ENCODE data around the gene NANOS2.

The NANOS2 gene

GRCh38 chr19:45929247-45929646 lies 14.7 kb upstream of the NANOS2 start:
- H2AFZ ChIP-seq (ENCODE audit: low read length, unreplicated experiment): no peak overlapping the region
- H3K4me3 ChIP-seq (ENCODE audit: low read depth, low read length): no peak overlapping the region
- H3K4me1 ChIP-seq (ENCODE audit: control insufficient read depth, insufficient read depth, low read length, unreplicated experiment): no peaks in the 10 kb centered on the region
- H3K27ac ChIP-seq (ENCODE audit: low read depth, low read length): no peak overlapping the region
- no peaks in the 10 kb centered on the region for H3K79me2 ChIP-seq (ENCODE audit: control insufficient read depth, insufficient read depth, low read length, unreplicated experiment)
- H3K27me3 ChIP-seq (ENCODE audit: insufficient read depth, low read length): peaks cover 4% of the 10 kb centered on the region
- H3K36me3 ChIP-seq (ENCODE audit: insufficient read depth, low read length): no peaks in the 10 kb centered on the region

GRCh38 chr19:45927565-45928261 lies 13.1 kb upstream of the NANOS2 start:
- H3K36me3 ChIP-seq (ENCODE audit: insufficient read depth, low read length): no peaks in the 10 kb centered on the region
- H3K27me3 ChIP-seq (ENCODE audit: insufficient read depth, low read length): no peaks in the 10 kb centered on the region; the same call in 1 of the 2 replicates

GRCh38 chr19:45924891-45925447 lies 10.4 kb upstream of the NANOS2 start:
- H3K4me1 ChIP-seq (ENCODE audit: control insufficient read depth, insufficient read depth, low read length, unreplicated experiment): no peaks in the 10 kb centered on the region
- no peak overlapping the region for H3K27ac ChIP-seq (ENCODE audit: low read depth, low read length)
- H3K27me3 ChIP-seq (ENCODE audit: insufficient read depth, low read length): no peaks in the 10 kb centered on the region
- H3K36me3 ChIP-seq (ENCODE audit: insufficient read depth, low read length): no peaks in the 10 kb centered on the region
- H2AFZ ChIP-seq (ENCODE audit: low read length, unreplicated experiment): no peak overlapping the region
- no peak overlapping the region for H3K4me3 ChIP-seq (ENCODE audit: low read depth, low read length)
- H3K79me2 ChIP-seq (ENCODE audit: control insufficient read depth, insufficient read depth, low read length, unreplicated experiment): no peaks in the 10 kb centered on the region

More at GRCh38 chr19:45927565-45928261, 13.1 kb upstream of the NANOS2 start:
- Histone ChIP-seq H3K4me3 (ENCODE audit: low read depth, low read length) (peak overlapping the region; percentile 75), H2AFZ (ENCODE audit: low read length, unreplicated experiment) (peak overlapping the region; percentile 60), H3K4me1 (ENCODE audit: control insufficient read depth, insufficient read depth, low read length, unreplicated experiment) (no peaks in the 10 kb centered on the region), H3K79me2 (ENCODE audit: control insufficient read depth, insufficient read depth, low read length, unreplicated experiment) (no peaks in the 10 kb centered on the region), H3K27ac (ENCODE audit: low read depth, low read length) (no peak overlapping the region)

- H3K36me3 ChIP-seq (ENCODE audit: insufficient read depth, low read length): no peaks in the 10 kb centered on the region
- H3K79me2 ChIP-seq (ENCODE audit: control insufficient read depth, insufficient read depth, low read length, unreplicated experiment): no peaks in the 10 kb centered on the region
- H3K4me3 ChIP-seq (ENCODE audit: low read depth, low read length): no peak overlapping the region
- H3K4me1 ChIP-seq (ENCODE audit: control insufficient read depth, insufficient read depth, low read length, unreplicated experiment): no peaks in the 10 kb centered on the region
- H2AFZ ChIP-seq (ENCODE audit: low read length, unreplicated experiment): no peak overlapping the region
- H3K27me3 ChIP-seq (ENCODE audit: insufficient read depth, low read length): 0 out of 2 replicates have a peak, but pooled peaks cover 4% of the 10 kb centered on the region
- H3K27ac ChIP-seq (ENCODE audit: low read depth, low read length): no peak overlapping the region
Observed at GRCh38 chr19:45922281-45922680, 7.7 kb upstream of the NANOS2 start.

GRCh38 chr19:45920458-45920857 lies 5.9 kb upstream of the NANOS2 start:
- no peaks in the 10 kb centered on the region for H3K36me3 ChIP-seq (ENCODE audit: insufficient read depth, low read length)
- H3K4me3 ChIP-seq (ENCODE audit: low read depth, low read length): no peak overlapping the region
- no peak overlapping the region for H2AFZ ChIP-seq (ENCODE audit: low read length, unreplicated experiment)
- no peaks in the 10 kb centered on the region for H3K79me2 ChIP-seq (ENCODE audit: control insufficient read depth, insufficient read depth, low read length, unreplicated experiment)
- H3K4me1 ChIP-seq (ENCODE audit: control insufficient read depth, insufficient read depth, low read length, unreplicated experiment): no peaks in the 10 kb centered on the region
- H3K27ac ChIP-seq (ENCODE audit: low read depth, low read length): no peak overlapping the region
- 0 out of 2 replicates have a peak, but pooled peaks cover 5% of the 10 kb centered on the region for H3K27me3 ChIP-seq (ENCODE audit: insufficient read depth, low read length)

GRCh38 chr19:45919678-45920077 lies 5.1 kb upstream of the NANOS2 start:
- Histone ChIP-seq H2AFZ (ENCODE audit: low read length, unreplicated experiment) (no peak overlapping the region), H3K79me2 (ENCODE audit: control insufficient read depth, insufficient read depth, low read length, unreplicated experiment) (no peaks in the 10 kb centered on the region), H3K36me3 (ENCODE audit: insufficient read depth, low read length) (no peaks in the 10 kb centered on the region), H3K27me3 (ENCODE audit: insufficient read depth, low read length) (0 out of 2 replicates have a peak, but pooled peaks cover 5% of the 10 kb centered on the region), H3K4me1 (ENCODE audit: control insufficient read depth, insufficient read depth, low read length, unreplicated experiment) (no peaks in the 10 kb centered on the region), H3K27ac (ENCODE audit: low read depth, low read length) (no peak overlapping the region), H3K4me3 (ENCODE audit: low read depth, low read length) (no peak overlapping the region)

- Histone ChIP-seq H3K36me3 (ENCODE audit: insufficient read depth, low read length) (no peaks in the 10 kb centered on the region), H3K4me1 (ENCODE audit: control insufficient read depth, insufficient read depth, low read length, unreplicated experiment) (no peaks in the 10 kb centered on the region)
Observed at GRCh38 chr19:45918721-45919120, 4.1 kb upstream of the NANOS2 start.

GRCh38 chr19:45917421-45918091 lies 3.0 kb upstream of the NANOS2 start:
- Histone ChIP-seq H3K4me3 (ENCODE audit: low read depth, low read length) (no peak overlapping the region), H3K79me2 (ENCODE audit: control insufficient read depth, insufficient read depth, low read length, unreplicated experiment) (no peaks in the 10 kb centered on the region), H3K36me3 (ENCODE audit: insufficient read depth, low read length) (no peaks in the 10 kb centered on the region), H3K4me1 (ENCODE audit: control insufficient read depth, insufficient read depth, low read length, unreplicated experiment) (no peaks in the 10 kb centered on the region), H2AFZ (ENCODE audit: low read length, unreplicated experiment) (no peak overlapping the region), H3K27ac (ENCODE audit: low read depth, low read length) (no peak overlapping the region), H3K27me3 (ENCODE audit: insufficient read depth, low read length) (0 out of 2 replicates have a peak, but pooled peaks cover 5% of the 10 kb centered on the region)

More at GRCh38 chr19:45918721-45919120, 4.1 kb upstream of the NANOS2 start:
- no peak overlapping the region for H2AFZ ChIP-seq (ENCODE audit: low read length, unreplicated experiment)
- 0 out of 2 replicates have a peak, but pooled peaks cover 5% of the 10 kb centered on the region for H3K27me3 ChIP-seq (ENCODE audit: insufficient read depth, low read length)
- H3K79me2 ChIP-seq (ENCODE audit: control insufficient read depth, insufficient read depth, low read length, unreplicated experiment): no peaks in the 10 kb centered on the region
- H3K4me3 ChIP-seq (ENCODE audit: low read depth, low read length): no peak overlapping the region
- no peak overlapping the region for H3K27ac ChIP-seq (ENCODE audit: low read depth, low read length)

- Histone ChIP-seq H3K4me1 (ENCODE audit: control insufficient read depth, insufficient read depth, low read length, unreplicated experiment) (peaks cover 3% of the 10 kb centered on the region), H3K27ac (ENCODE audit: low read depth, low read length) (no peak overlapping the region), H2AFZ (ENCODE audit: low read length, unreplicated experiment) (no peak overlapping the region), H3K79me2 (ENCODE audit: control insufficient read depth, insufficient read depth, low read length, unreplicated experiment) (no peaks in the 10 kb centered on the region), H3K4me3 (ENCODE audit: low read depth, low read length) (no peak overlapping the region), H3K27me3 (ENCODE audit: insufficient read depth, low read length) (no peaks in the 10 kb centered on the region), H3K36me3 (ENCODE audit: insufficient read depth, low read length) (no peaks in the 10 kb centered on the region)
Observed at GRCh38 chr19:45911291-45911690, 3.3 kb downstream of the NANOS2 start.

GRCh38 chr19:45908956-45909355 lies 5.6 kb downstream of the NANOS2 start:
- no peaks in the 10 kb centered on the region for H3K79me2 ChIP-seq (ENCODE audit: control insufficient read depth, insufficient read depth, low read length, unreplicated experiment)
- H3K27me3 ChIP-seq (ENCODE audit: insufficient read depth, low read length): no peaks in the 10 kb centered on the region
- no peaks in the 10 kb centered on the region for H3K36me3 ChIP-seq (ENCODE audit: insufficient read depth, low read length)
- H3K4me1 ChIP-seq (ENCODE audit: control insufficient read depth, insufficient read depth, low read length, unreplicated experiment): peaks cover 3% of the 10 kb centered on the region
- no peak overlapping the region for H2AFZ ChIP-seq (ENCODE audit: low read length, unreplicated experiment)
- H3K27ac ChIP-seq (ENCODE audit: low read depth, low read length): no peak overlapping the region
- H3K4me3 ChIP-seq (ENCODE audit: low read depth, low read length): no peak overlapping the region

Measured in ACC112 (cell line).